Trophoblast cell (in vitro differentiated cells and primary cell): Measurements from ENCODE around the gene ZNF23.

Experiments used
- DNase-seq, 2 donors: peaks; one replicate each; pipeline ENCODE4 v3.0.0-alpha.2; 2016
- H2AFZ ChIP-seq: 2 replicates; pipeline ENCODE4 v1.6.1; 2013; ENCODE audit warnings: low read length, moderate library complexity, mild to moderate bottlenecking; ENCODE audit not compliant: insufficient read depth, poor library complexity
- H2AK5ac ChIP-seq: 2 replicates; pipeline ENCODE4 v1.6.1; 2013; ENCODE audit warnings: mild to moderate bottlenecking, low read length
- H2BK120ac ChIP-seq: 2 replicates; pipeline ENCODE4 v1.6.1; 2013; ENCODE audit warnings: low read length, mild to moderate bottlenecking, moderate library complexity; ENCODE audit not compliant: insufficient read depth, poor library complexity
- H2BK12ac ChIP-seq: 2 replicates; pipeline ENCODE4 v1.6.1; 2013; ENCODE audit warnings: mild to moderate bottlenecking, low read length, moderate library complexity
- H2BK5ac ChIP-seq: 2 replicates; pipeline ENCODE4 v1.6.1; 2013; ENCODE audit warnings: low read length, low read depth, moderate library complexity, mild to moderate bottlenecking; ENCODE audit not compliant: poor library complexity
- H3K14ac ChIP-seq: 2 replicates; pipeline ENCODE4 v1.6.1; 2013; ENCODE audit warnings: mild to moderate bottlenecking, low read length
- H3K18ac ChIP-seq: 2 replicates; pipeline ENCODE4 v1.6.1; 2013; ENCODE audit warnings: mild to moderate bottlenecking, low read length
- H3K23ac ChIP-seq: 2 replicates; pipeline ENCODE4 v1.6.1; 2013; ENCODE audit warnings: low read length
- H3K27ac ChIP-seq: 2 replicates; pipeline ENCODE4 v1.5.1; 2013; ENCODE audit warnings: low read depth, mild to moderate bottlenecking, inconsistent platforms, low read length, moderate library complexity
- H3K27me3 ChIP-seq: 2 replicates; pipeline ENCODE4 v1.6.1; 2013; ENCODE audit warnings: inconsistent platforms, mild to moderate bottlenecking, low read length, moderate library complexity; ENCODE audit not compliant: insufficient read depth
- H3K36me3 ChIP-seq, 2 experiments: 1 replicate in 1 of 2; 2 replicates in 1 of 2; pipeline ENCODE4 v1.6.1; 2013; ENCODE audit warnings: low read length in 2 of 2, mild to moderate bottlenecking in 2 of 2, moderate library complexity in 1 of 2; ENCODE audit not compliant: insufficient read depth in 2 of 2, control insufficient read depth in 1 of 2
- H3K4ac ChIP-seq: 2 replicates; pipeline ENCODE4 v1.6.1; 2013; ENCODE audit warnings: low read depth, mild to moderate bottlenecking, low read length, moderate library complexity
- H3K4me1 ChIP-seq, 2 experiments: 1 replicate in 1 of 2; 2 replicates in 1 of 2; pipeline ENCODE4 v1.6.1; 2013; ENCODE audit warnings: low read length in 2 of 2, mild to moderate bottlenecking in 2 of 2, moderate library complexity in 1 of 2; ENCODE audit not compliant: insufficient read depth in 2 of 2, control insufficient read depth in 1 of 2
- H3K4me2 ChIP-seq: 2 replicates; pipeline ENCODE4 v1.6.1; 2013; ENCODE audit warnings: inconsistent platforms, mild to moderate bottlenecking, low read length, moderate library complexity
- H3K4me3 ChIP-seq: 2 replicates; pipeline ENCODE4 v1.5.1; 2013; ENCODE audit warnings: mild to moderate bottlenecking, low read depth, low read length, inconsistent platforms
- H3K79me1 ChIP-seq: one replicate; pipeline ENCODE4 v1.6.1; 2013; ENCODE audit warnings: low read length
- H3K79me2 ChIP-seq: 2 replicates; pipeline ENCODE4 v1.6.1; 2013; ENCODE audit warnings: low read length, mild to moderate bottlenecking; ENCODE audit not compliant: control insufficient read depth, insufficient read depth, poor library complexity
- H3K9ac ChIP-seq: 2 replicates; pipeline ENCODE4 v1.6.1; 2013; ENCODE audit warnings: mild to moderate bottlenecking, low read length
- H3K9me3 ChIP-seq: 2 replicates; pipeline ENCODE4 v1.6.1; 2013; ENCODE audit warnings: low read depth, mild to moderate bottlenecking, control low read depth, inconsistent platforms, low read length; ENCODE audit not compliant: insufficient read depth
- H4K12ac ChIP-seq: 2 replicates; pipeline ENCODE4 v1.6.1; 2013; ENCODE audit warnings: low read depth, mild to moderate bottlenecking, low read length, moderate library complexity
- H4K8ac ChIP-seq: 2 replicates; pipeline ENCODE4 v1.6.1; 2013; ENCODE audit warnings: low read depth, mild to moderate bottlenecking, low read length, moderate library complexity
- H4K91ac ChIP-seq: one replicate; pipeline ENCODE4 v1.6.1; 2013; ENCODE audit warnings: low read depth, mild to moderate bottlenecking, low read length, moderate library complexity
- WGBS: extraction: QIAGEN DNeasy Blood & Tissue Kit; methylation state at CpG from one replicate; pipeline ENCODE4 v1.1.7; 2013; ENCODE audit warnings: missing lambda C conversion rate; ENCODE audit not compliant: insufficient read length, insufficient coverage; ENCODE audit errors: extremely low coverage; 5-methylcytosine and 5-hydroxymethylcytosine counted together

The ZNF23 gene

GRCh38 chr16:71412270-71413160, 49.5 kb downstream of the ZNF23 start:
- H3K4me1 ChIP-seq = peaks cover 3% of the 10 kb centered on the region in 2 experiments
- no peak overlapping the region for H2BK120ac ChIP-seq
- no peak overlapping the region for H2BK12ac ChIP-seq
- H2BK5ac ChIP-seq = no peak overlapping the region
- H3K27me3 ChIP-seq = no peaks in the 10 kb centered on the region
- no peak overlapping the region for H4K91ac ChIP-seq
- H3K79me2 ChIP-seq = no peaks in the 10 kb centered on the region
- H2AK5ac ChIP-seq = no peak overlapping the region
- no peak overlapping the region for H3K23ac ChIP-seq
- H3K36me3 ChIP-seq = no peaks in the 10 kb centered on the region
- H3K27ac ChIP-seq = no peak overlapping the region
- no peak overlapping the region for H3K4ac ChIP-seq
- peak overlapping the region; percentile 42 for H2AFZ ChIP-seq
- H3K4me2 ChIP-seq = peak overlapping the region; percentile 47
- peaks cover 2% of the 10 kb centered on the region for H3K9me3 ChIP-seq
- H3K4me3 ChIP-seq = peak overlapping the region; percentile 52
- H4K12ac ChIP-seq = no peak overlapping the region
- no peak overlapping the region for H3K14ac ChIP-seq
- DNase-seq = peak; percentile 75 to 93
- H3K9ac ChIP-seq = no peak overlapping the region
- H3K79me1 ChIP-seq = no peaks in the 10 kb centered on the region
- no CpG with 5 or more reads among the region's 24 CpGs for WGBS
- no peak overlapping the region for H4K8ac ChIP-seq
- no peak overlapping the region for H3K18ac ChIP-seq

GRCh38 chr16:71410146-71410545, 51.9 kb downstream of the ZNF23 start:
- Histone ChIP-seq H3K36me3 (no peaks in the 10 kb centered on the region), H3K9me3 (peaks cover 3% of the 10 kb centered on the region), H3K27me3 (no peaks in the 10 kb centered on the region), H3K4me1 (peaks cover 3% of the 10 kb centered on the region in 2 experiments), H2BK5ac (no peak overlapping the region), H3K18ac (no peak overlapping the region), H2BK12ac (no peak overlapping the region), H4K91ac (no peak overlapping the region), H4K12ac (no peak overlapping the region), H2BK120ac (no peak overlapping the region), H3K79me1 (no peaks in the 10 kb centered on the region), H3K9ac (no peak overlapping the region), H4K8ac (no peak overlapping the region), H2AK5ac (no peak overlapping the region), H2AFZ (no peak overlapping the region), H3K4me3 (no peak overlapping the region), H3K79me2 (no peaks in the 10 kb centered on the region), H3K4ac (no peak overlapping the region), H3K4me2 (no peak overlapping the region), H3K23ac (no peak overlapping the region), H3K27ac (no peak overlapping the region), H3K14ac (no peak overlapping the region)
- WGBS = no CpG with 5 or more reads among the region's 5 CpGs
- no peak for DNase-seq

GRCh38 chr16:71409011-71409775, 52.9 kb downstream of the ZNF23 start:
- Histone ChIP-seq H3K4me3 (no peak overlapping the region), H2AK5ac (no peak overlapping the region), H3K27me3 (no peaks in the 10 kb centered on the region), H3K9me3 (peaks cover 8% of the 10 kb centered on the region), H3K14ac (no peak overlapping the region), H4K91ac (no peak overlapping the region), H3K4me2 (no peak overlapping the region), H3K4me1 (peaks cover 3% of the 10 kb centered on the region in 2 experiments), H2BK5ac (no peak overlapping the region), H3K27ac (no peak overlapping the region), H3K79me1 (no peaks in the 10 kb centered on the region), H3K4ac (no peak overlapping the region), H3K9ac (no peak overlapping the region), H3K23ac (no peak overlapping the region), H2BK120ac (no peak overlapping the region), H4K12ac (no peak overlapping the region), H3K36me3 (no peaks in the 10 kb centered on the region), H3K79me2 (no peaks in the 10 kb centered on the region), H3K18ac (no peak overlapping the region), H4K8ac (no peak overlapping the region), H2BK12ac (no peak overlapping the region), H2AFZ (no peak overlapping the region)
- DNase-seq = no peak
- no CpG with 5 or more reads among the region's 16 CpGs for WGBS

- peaks cover 11% of the 10 kb centered on the region for H3K9me3 ChIP-seq
- H4K8ac ChIP-seq = no peak overlapping the region
- H2BK12ac ChIP-seq = no peak overlapping the region
- H2AK5ac ChIP-seq = no peak overlapping the region
- no peak overlapping the region for H3K18ac ChIP-seq
- DNase-seq = no peak
- no peak overlapping the region for H2AFZ ChIP-seq
- no peak overlapping the region for H2BK120ac ChIP-seq
- H3K79me1 ChIP-seq = no peaks in the 10 kb centered on the region
- WGBS = no CpG with 5 or more reads among the region's 3 CpGs
- H3K14ac ChIP-seq = no peak overlapping the region
- no peak overlapping the region for H3K23ac ChIP-seq
- no peak overlapping the region for H4K12ac ChIP-seq
- H3K27me3 ChIP-seq = no peaks in the 10 kb centered on the region
- H4K91ac ChIP-seq = no peak overlapping the region
- H3K27ac ChIP-seq = no peak overlapping the region
- H3K4me3 ChIP-seq = no peak overlapping the region
- no peak overlapping the region for H3K9ac ChIP-seq
- peaks cover 3% of the 10 kb centered on the region in 2 experiments for H3K4me1 ChIP-seq
- H3K4me2 ChIP-seq = no peak overlapping the region
- H3K36me3 ChIP-seq = no peaks in the 10 kb centered on the region
- no peaks in the 10 kb centered on the region for H3K79me2 ChIP-seq
- H2BK5ac ChIP-seq = no peak overlapping the region
- no peak overlapping the region for H3K4ac ChIP-seq
Observed at GRCh38 chr16:71408536-71408935, 53.5 kb downstream of the ZNF23 start.
